Astrocyte (in vitro differentiated cells and primary cell): ENCODE results near the gene CLPSL1. TPM values are rescaled to one million over a fixed set of nuclear protein-coding genes. Genes with fewer than 3 reads are reported as not detected.

Experiments used
- DNase-seq: peaks from one replicate; pipeline ENCODE4 v3.0.0-alpha.2; 2010; ENCODE audit warnings: low read depth
- FAIRE-seq: peaks from 2 replicates; lab custom pipeline; 2011; peaks lifted over from hg19 to GRCh38; lab: Jason Lieb, UNC
- H2AFZ ChIP-seq: 2 replicates; pipeline ENCODE4 v1.6.0; 2012; ENCODE audit warnings: low read depth, low read length, inconsistent platforms
- H3K27ac ChIP-seq: 2 replicates; pipeline ENCODE4 v1.5.1; 2011; ENCODE audit warnings: low read depth, low read length, inconsistent platforms
- H3K27me3 ChIP-seq: 2 replicates; pipeline ENCODE4 v1.6.0; 2011; ENCODE audit warnings: low read length, inconsistent platforms; ENCODE audit not compliant: insufficient read depth
- H3K36me3 ChIP-seq: 2 replicates; pipeline ENCODE4 v1.5.1; 2011; ENCODE audit warnings: low read length, inconsistent platforms; ENCODE audit not compliant: insufficient read depth
- H3K4me1 ChIP-seq: 2 replicates; pipeline ENCODE4 v1.5.1; 2011; ENCODE audit warnings: low read length, inconsistent platforms; ENCODE audit not compliant: insufficient read depth
- H3K4me2 ChIP-seq: 2 replicates; pipeline ENCODE4 v1.6.0; 2012; ENCODE audit warnings: low read length, inconsistent platforms
- H3K4me3 ChIP-seq: 2 replicates; pipeline ENCODE4 v1.5.1; 2011; ENCODE audit warnings: low read depth, mild to moderate bottlenecking, low read length, inconsistent platforms; ENCODE audit not compliant: insufficient read depth
- H3K79me2 ChIP-seq: 2 replicates; pipeline ENCODE4 v1.6.0; 2012; ENCODE audit warnings: mild to moderate bottlenecking, low read length, inconsistent platforms; ENCODE audit not compliant: insufficient read depth
- H3K9ac ChIP-seq: 2 replicates; pipeline ENCODE4 v1.6.0; 2012; ENCODE audit warnings: mild to moderate bottlenecking, low read length, inconsistent platforms
- H3K9me3 ChIP-seq: 2 replicates; pipeline ENCODE4 v1.5.1; 2012; ENCODE audit warnings: low read depth, mild to moderate bottlenecking, low read length, inconsistent platforms; ENCODE audit not compliant: insufficient read depth
- H4K20me1 ChIP-seq: 2 replicates; pipeline ENCODE4 v1.6.0; 2012; ENCODE audit warnings: low read length, inconsistent platforms; ENCODE audit not compliant: insufficient read depth
- H3K27ac Mint-ChIP-seq: one replicate; pipeline ENCODE4 v1.8.0; 2021; ENCODE audit warnings: mild to moderate bottlenecking, mixed read lengths; ENCODE audit not compliant: unreplicated experiment
- H3K27me3 Mint-ChIP-seq: one replicate; pipeline ENCODE4 v1.8.0; 2021; ENCODE audit warnings: low read depth, mixed read lengths; ENCODE audit not compliant: unreplicated experiment
- H3K36me3 Mint-ChIP-seq: one replicate; pipeline ENCODE4 v1.8.0; 2021; ENCODE audit warnings: low read depth, mixed read lengths; ENCODE audit not compliant: unreplicated experiment
- H3K4me1 Mint-ChIP-seq: one replicate; pipeline ENCODE4 v1.8.0; 2021; ENCODE audit warnings: low read depth, mixed read lengths; ENCODE audit not compliant: unreplicated experiment
- H3K4me3 Mint-ChIP-seq: one replicate; pipeline ENCODE4 v1.8.0; 2021; ENCODE audit warnings: mild to moderate bottlenecking, moderate library complexity, mixed read lengths; ENCODE audit not compliant: unreplicated experiment
- H3K9me3 Mint-ChIP-seq: one replicate; pipeline ENCODE4 v1.8.0; 2021; ENCODE audit warnings: mild to moderate bottlenecking, mixed read lengths; ENCODE audit not compliant: unreplicated experiment
- EZH2 ChIP-seq: IDR thresholded peaks from 2 replicates; pipeline ENCODE4 v1.6.1; 2012; ENCODE audit warnings: mild to moderate bottlenecking, low read length, inconsistent platforms; ENCODE audit not compliant: insufficient read depth
- total RNA-seq: library from RNA; stranded (reverse); gene quantifications from 2 replicates; pipeline ENCODE4 v1.2.1, GENCODE V29; 2021
- TF ChIP-seq, protein P1 (sequence below): IDR thresholded peaks from 2 replicates; pipeline ENCODE4 v1.5.1; 2011; ENCODE audit warnings: low read depth, mild to moderate bottlenecking, inconsistent platforms, low read length, moderate library complexity; ENCODE audit not compliant: insufficient read depth

CLPSL1 gene
- total RNA-seq, 1 donor from 2014 or later = not detected

DNA sequence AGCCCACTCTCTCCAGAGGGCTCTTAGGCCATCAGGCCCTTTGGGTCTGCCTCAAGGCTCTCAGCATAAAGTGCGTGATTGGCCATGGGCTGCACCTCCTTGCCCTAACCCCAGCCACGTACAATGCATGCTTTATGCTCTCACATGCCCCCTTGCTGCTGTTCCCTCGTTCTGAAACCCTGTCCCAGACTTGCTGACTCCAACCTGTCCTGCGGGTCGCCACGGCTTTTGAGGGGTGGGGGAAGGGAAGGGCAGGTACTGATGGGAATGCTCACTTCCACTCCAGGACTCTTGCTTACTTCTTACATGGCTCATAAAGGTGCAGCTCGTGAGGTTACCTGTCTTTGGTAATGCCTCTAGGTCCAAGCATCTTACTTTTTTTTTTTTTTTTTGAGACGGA is 38.0 kb upstream of the CLPSL1 start:
- FAIRE-seq = no peak
- Mint-ChIP-seq H3K36me3 (no peaks in the 10 kb centered on the region), H3K4me3 (no peak overlapping the region), H3K9me3 (no peaks in the 10 kb centered on the region), H3K27me3 (peaks cover 9% of the 10 kb centered on the region), H3K27ac (no peak overlapping the region), H3K4me1 (peaks cover 8% of the 10 kb centered on the region)
- no peak for TF ChIP-seq EZH2
- TF ChIP-seq, protein P1, sequence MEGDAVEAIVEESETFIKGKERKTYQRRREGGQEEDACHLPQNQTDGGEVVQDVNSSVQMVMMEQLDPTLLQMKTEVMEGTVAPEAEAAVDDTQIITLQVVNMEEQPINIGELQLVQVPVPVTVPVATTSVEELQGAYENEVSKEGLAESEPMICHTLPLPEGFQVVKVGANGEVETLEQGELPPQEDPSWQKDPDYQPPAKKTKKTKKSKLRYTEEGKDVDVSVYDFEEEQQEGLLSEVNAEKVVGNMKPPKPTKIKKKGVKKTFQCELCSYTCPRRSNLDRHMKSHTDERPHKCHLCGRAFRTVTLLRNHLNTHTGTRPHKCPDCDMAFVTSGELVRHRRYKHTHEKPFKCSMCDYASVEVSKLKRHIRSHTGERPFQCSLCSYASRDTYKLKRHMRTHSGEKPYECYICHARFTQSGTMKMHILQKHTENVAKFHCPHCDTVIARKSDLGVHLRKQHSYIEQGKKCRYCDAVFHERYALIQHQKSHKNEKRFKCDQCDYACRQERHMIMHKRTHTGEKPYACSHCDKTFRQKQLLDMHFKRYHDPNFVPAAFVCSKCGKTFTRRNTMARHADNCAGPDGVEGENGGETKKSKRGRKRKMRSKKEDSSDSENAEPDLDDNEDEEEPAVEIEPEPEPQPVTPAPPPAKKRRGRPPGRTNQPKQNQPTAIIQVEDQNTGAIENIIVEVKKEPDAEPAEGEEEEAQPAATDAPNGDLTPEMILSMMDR = no peak
- Histone ChIP-seq H3K27me3 (no peaks in the 10 kb centered on the region), H3K36me3 (no peaks in the 10 kb centered on the region), H3K27ac (no peak overlapping the region), H3K4me3 (no peak overlapping the region), H3K9ac (no peak overlapping the region), H4K20me1 (no peaks in the 10 kb centered on the region), H3K4me1 (no peaks in the 10 kb centered on the region), H2AFZ (no peak overlapping the region), H3K4me2 (no peak overlapping the region), H3K79me2 (no peaks in the 10 kb centered on the region), H3K9me3 (peaks cover 3% of the 10 kb centered on the region)
- no peak for DNase-seq

DNA sequence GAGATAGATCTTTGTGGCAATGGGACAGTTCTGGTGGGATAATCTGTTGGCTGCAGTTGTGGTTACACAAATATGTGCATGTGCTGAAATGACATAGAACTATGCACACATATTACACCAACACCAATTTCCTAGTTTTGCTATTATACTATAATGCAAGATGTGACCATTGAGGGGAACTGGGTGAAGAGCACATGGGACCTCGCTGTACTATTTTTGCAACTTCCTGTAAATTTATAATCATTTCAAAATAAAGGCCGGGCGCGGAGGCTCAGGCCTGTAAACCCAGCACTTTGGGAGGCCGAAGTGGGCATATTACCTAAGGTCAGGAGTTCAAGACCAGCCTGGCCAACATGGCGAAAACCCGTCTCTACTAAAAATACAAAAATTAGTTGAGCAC is 35.3 kb upstream of the CLPSL1 start:
- FAIRE-seq (no peak), DNase-seq (no peak)
- no peak overlapping the region for H3K27ac Mint-ChIP-seq
- Histone ChIP-seq H3K27ac (no peak overlapping the region), H3K36me3 (no peaks in the 10 kb centered on the region), H3K9ac (no peak overlapping the region), H2AFZ (no peak overlapping the region), H3K4me3 (no peak overlapping the region), H3K27me3 (peaks cover 1% of the 10 kb centered on the region), H3K4me1 (no peaks in the 10 kb centered on the region), H4K20me1 (no peaks in the 10 kb centered on the region), H3K79me2 (no peaks in the 10 kb centered on the region), H3K9me3 (peaks cover 3% of the 10 kb centered on the region), H3K4me2 (no peak overlapping the region)
- H3K27me3 Mint-ChIP-seq = peaks cover 9% of the 10 kb centered on the region
- TF ChIP-seq, protein P1 = no peak
- TF ChIP-seq EZH2 = no peak
- no peaks in the 10 kb centered on the region for H3K4me1 Mint-ChIP-seq
- no peaks in the 10 kb centered on the region for H3K36me3 Mint-ChIP-seq
- H3K9me3 Mint-ChIP-seq = no peaks in the 10 kb centered on the region
- no peak overlapping the region for H3K4me3 Mint-ChIP-seq

DNA sequence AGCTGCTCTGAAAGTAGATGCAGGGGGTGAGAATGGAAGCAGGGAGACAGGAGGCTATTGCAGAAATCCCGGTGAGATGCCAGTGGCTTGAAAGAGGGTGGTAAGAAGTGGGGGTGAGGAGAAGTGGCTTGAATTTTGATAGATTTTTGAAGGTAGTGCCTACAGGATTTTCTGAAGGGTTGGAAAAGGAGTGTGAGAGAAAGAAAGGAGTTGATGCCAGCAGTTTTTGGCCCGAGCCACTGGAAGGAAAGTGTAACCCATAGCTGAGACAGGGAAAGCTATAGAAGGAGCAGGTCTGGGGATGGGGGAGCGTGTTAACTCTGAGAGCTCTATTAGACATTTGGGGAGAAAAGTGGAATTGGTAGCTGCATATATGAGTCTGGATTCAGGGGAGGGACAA is 34.3 kb upstream of the CLPSL1 start:
- H4K20me1 ChIP-seq = no peaks in the 10 kb centered on the region
- no peak overlapping the region for H3K4me3 ChIP-seq
- H3K9ac ChIP-seq = no peak overlapping the region
- H3K27me3 ChIP-seq = peaks cover 3% of the 10 kb centered on the region
- Mint-ChIP-seq H3K27ac (no peak overlapping the region), H3K4me1 (no peaks in the 10 kb centered on the region), H3K9me3 (no peaks in the 10 kb centered on the region), H3K36me3 (no peaks in the 10 kb centered on the region), H3K4me3 (no peak overlapping the region), H3K27me3 (peaks cover 13% of the 10 kb centered on the region)
- FAIRE-seq (no peak), DNase-seq (no peak)
- no peak overlapping the region for H3K4me2 ChIP-seq
- H3K36me3 ChIP-seq = no peaks in the 10 kb centered on the region
- TF ChIP-seq, protein P1 = no peak
- TF ChIP-seq EZH2 = no peak
- H3K27ac ChIP-seq = no peak overlapping the region
- H2AFZ ChIP-seq = no peak overlapping the region
- H3K79me2 ChIP-seq = no peaks in the 10 kb centered on the region
- peaks cover 3% of the 10 kb centered on the region for H3K9me3 ChIP-seq
- H3K4me1 ChIP-seq = no peaks in the 10 kb centered on the region
